ENCODE measurements around the gene SLC17A7.

Gene SLC17A7

GRCh38 chr19:49435670-49436069 lies 5.7 kb downstream of the SLC17A7 start:
- H3K36me3 Mint-ChIP-seq (ENCODE audit: insufficient read depth): peaks cover 5% of the 10 kb centered on the region
- H3K4me1 Mint-ChIP-seq (ENCODE audit: low read depth in 2 of 2): peaks cover 13 to 23% of the 10 kb centered on the region in 2 donors
- ATAC-seq (replicated peaks) (no peak), DNase-seq (no peak)
- no peaks in the 10 kb centered on the region for H3K9me3 Mint-ChIP-seq
- H3K27me3 Mint-ChIP-seq: peaks cover 91 to 100% of the 10 kb centered on the region in 2 donors
- H3K27ac Mint-ChIP-seq: no peak overlapping the region
- peak overlapping the region in 1 of 2 donors; percentile 15 for H3K4me3 Mint-ChIP-seq

- DNase-seq: no peak
- H3K4me1 Mint-ChIP-seq (ENCODE audit: low read depth in 2 of 2): peaks cover 11 to 20% of the 10 kb centered on the region in 2 donors
- peaks cover 3% of the 10 kb centered on the region for H3K36me3 Mint-ChIP-seq (ENCODE audit: insufficient read depth)
- peaks cover 91 to 100% of the 10 kb centered on the region in 2 donors for H3K27me3 Mint-ChIP-seq
- H3K9me3 Mint-ChIP-seq: no peaks in the 10 kb centered on the region
- H3K27ac Mint-ChIP-seq: no peak overlapping the region
- no peak for ATAC-seq (replicated peaks)
- no peak overlapping the region for H3K4me3 Mint-ChIP-seq
Observed at GRCh38 chr19:49434907-49435583, 6.3 kb downstream of the SLC17A7 start.

- Mint-ChIP-seq H3K9me3 (no peaks in the 10 kb centered on the region), H3K27ac (no peak overlapping the region), H3K36me3 (ENCODE audit: insufficient read depth) (peaks cover 6% of the 10 kb centered on the region), H3K4me1 (ENCODE audit: low read depth in 2 of 2) (peaks cover 15 to 20% of the 10 kb centered on the region in 2 donors), H3K4me3 (peak overlapping the region in 1 of 2 donors; percentile 49), H3K27me3 (peaks cover 91 to 100% of the 10 kb centered on the region in 2 donors)
- DNase-seq: no peak
- no peak for ATAC-seq (replicated peaks)
Observed at GRCh38 chr19:49433240-49433901, 8.0 kb downstream of the SLC17A7 start.

DNA sequence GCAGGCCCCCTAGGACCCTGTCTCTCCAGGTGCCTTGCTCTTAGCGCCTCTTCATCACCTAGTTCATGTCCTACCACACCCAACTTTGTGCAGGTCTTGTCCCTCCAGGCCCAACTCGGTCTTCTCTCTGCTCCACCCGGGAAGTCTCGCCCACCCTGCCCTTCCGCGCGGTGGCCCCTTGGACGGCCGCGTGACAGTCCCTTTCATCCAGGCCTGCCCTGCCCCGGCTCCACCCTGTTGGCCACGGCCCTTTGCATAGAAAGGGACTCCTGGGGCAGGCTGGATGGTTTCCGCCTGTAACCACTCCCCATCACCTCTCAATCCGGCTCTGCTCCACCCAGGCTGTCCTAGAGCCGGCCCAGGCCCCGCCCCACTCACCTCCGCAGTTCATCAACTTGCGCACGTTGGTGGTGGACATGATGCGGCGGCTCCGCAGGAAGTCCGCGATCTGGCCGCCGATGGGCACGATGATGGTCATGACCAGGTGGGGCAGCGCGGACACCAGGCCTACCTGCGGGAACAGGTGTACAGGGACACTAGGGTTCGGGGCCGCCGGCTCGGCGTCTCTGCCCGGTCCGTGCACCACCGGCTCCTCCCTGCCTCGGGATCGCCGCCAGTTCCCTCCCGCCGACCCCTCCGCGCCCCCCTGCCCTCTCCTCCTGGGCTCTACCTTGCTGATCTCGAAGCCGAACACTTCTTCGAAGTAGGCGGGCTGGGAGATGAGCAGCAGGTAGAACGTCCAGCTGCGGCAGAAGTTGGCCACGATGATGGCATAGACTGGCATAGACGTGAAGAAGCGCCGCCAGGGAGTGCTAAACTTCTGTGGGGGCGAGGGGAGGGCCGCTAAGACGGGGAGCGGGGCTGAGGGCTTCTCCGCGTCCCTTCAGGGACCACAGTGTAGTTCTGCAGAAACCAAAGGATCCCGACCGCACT lies 8.9 kb downstream of the SLC17A7 start:
- peaks cover 91 to 100% of the 10 kb centered on the region in 2 donors for H3K27me3 Mint-ChIP-seq
- peaks cover 23 to 26% of the 10 kb centered on the region in 2 donors for H3K4me1 Mint-ChIP-seq (ENCODE audit: low read depth in 2 of 2)
- H3K36me3 Mint-ChIP-seq (ENCODE audit: insufficient read depth): peaks cover 12% of the 10 kb centered on the region
- H3K9me3 Mint-ChIP-seq: no peaks in the 10 kb centered on the region
- ATAC-seq (replicated peaks) (peak; percentile 69), DNase-seq (no peak)
- H3K27ac Mint-ChIP-seq: no peak overlapping the region
- peak overlapping the region in 1 of 2 donors; percentile 38 for H3K4me3 Mint-ChIP-seq

GRCh38 chr19:49431330-49431749 lies 10.0 kb downstream of the SLC17A7 start:
- Mint-ChIP-seq H3K27ac (no peak overlapping the region), H3K4me1 (ENCODE audit: low read depth in 2 of 2) (peaks cover 30% of the 10 kb centered on the region in 2 donors), H3K36me3 (ENCODE audit: insufficient read depth) (peaks cover 14% of the 10 kb centered on the region), H3K27me3 (peaks cover 91 to 100% of the 10 kb centered on the region in 2 donors), H3K9me3 (no peaks in the 10 kb centered on the region), H3K4me3 (no peak overlapping the region)
- DNase-seq (no peak), ATAC-seq (replicated peaks) (no peak)

DNA sequence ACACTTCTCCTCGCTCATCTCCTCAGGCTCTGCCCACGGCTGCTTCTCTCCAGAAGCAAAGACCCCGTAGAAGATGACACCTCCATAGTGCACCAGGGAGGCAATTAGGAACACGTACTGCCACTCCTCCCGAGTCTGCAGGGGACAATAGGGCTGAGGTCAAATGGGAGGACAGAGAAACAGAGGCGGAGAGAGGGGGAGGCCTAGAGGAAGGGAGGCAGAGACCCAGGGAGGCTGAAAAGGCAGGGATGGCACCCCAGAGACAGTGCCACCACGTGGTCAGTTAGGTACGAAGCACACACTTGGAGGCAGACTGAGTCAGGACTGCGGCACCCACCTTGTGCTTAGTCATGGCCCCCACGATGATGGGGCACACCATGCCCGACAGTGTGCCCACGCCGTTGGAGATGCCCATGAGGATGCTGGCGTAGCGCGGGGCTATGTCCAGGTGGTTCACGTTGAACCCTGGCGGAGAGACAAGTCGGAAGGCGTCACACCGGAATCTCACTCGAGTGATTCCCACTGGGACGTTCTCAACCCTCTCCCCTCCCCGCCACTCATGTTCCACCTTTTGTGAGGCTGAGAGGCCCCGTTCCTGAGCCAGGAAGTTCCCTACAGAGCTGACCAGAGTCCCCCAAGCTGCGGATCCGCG lies 10.5 kb downstream of the SLC17A7 start:
- DNase-seq: no peak
- H3K4me3 Mint-ChIP-seq: no peak overlapping the region
- H3K27ac Mint-ChIP-seq: no peak overlapping the region
- peaks cover 16% of the 10 kb centered on the region for H3K36me3 Mint-ChIP-seq (ENCODE audit: insufficient read depth)
- no peak for ATAC-seq (replicated peaks)
- peaks cover 30 to 32% of the 10 kb centered on the region in 2 donors for H3K4me1 Mint-ChIP-seq (ENCODE audit: low read depth in 2 of 2)
- H3K9me3 Mint-ChIP-seq: no peaks in the 10 kb centered on the region
- peaks cover 91 to 100% of the 10 kb centered on the region in 2 donors for H3K27me3 Mint-ChIP-seq

DNA sequence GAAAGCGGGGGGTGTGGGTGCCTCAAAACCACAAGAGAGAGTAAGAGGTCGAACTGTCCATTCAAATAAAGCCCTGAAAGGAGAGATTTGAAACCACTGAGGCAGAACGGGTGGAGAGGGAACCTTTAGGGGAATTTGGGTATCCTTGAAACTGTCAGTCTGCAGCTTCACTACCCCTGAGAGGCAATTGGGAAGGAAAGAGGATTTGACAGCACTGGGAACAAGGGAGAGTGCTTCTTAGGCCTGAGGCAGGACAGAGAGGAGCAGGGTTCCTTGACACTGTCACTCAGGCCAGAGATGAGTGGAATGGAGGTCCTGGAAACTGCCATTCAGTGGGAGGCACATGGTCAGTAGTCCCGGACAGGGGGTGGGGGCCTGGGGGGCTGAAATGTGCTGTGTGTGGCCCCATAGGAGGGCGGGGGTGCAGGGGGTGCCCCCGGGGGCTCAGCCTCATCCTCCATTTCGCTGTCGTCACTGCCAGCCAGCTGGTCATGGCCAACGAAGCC lies 11.1 kb downstream of the SLC17A7 start:
- Mint-ChIP-seq H3K4me1 (ENCODE audit: low read depth in 2 of 2) (peaks cover 33% of the 10 kb centered on the region in 2 donors), H3K27ac (no peak overlapping the region), H3K4me3 (no peak overlapping the region), H3K27me3 (peaks cover 91 to 100% of the 10 kb centered on the region in 2 donors), H3K9me3 (no peaks in the 10 kb centered on the region), H3K36me3 (ENCODE audit: insufficient read depth) (peaks cover 16% of the 10 kb centered on the region)
- DNase-seq (no peak), ATAC-seq (replicated peaks) (no peak)

GRCh38 chr19:49428547-49429451 lies 12.5 kb downstream of the SLC17A7 start:
- peaks cover 16% of the 10 kb centered on the region for H3K36me3 Mint-ChIP-seq (ENCODE audit: insufficient read depth)
- DNase-seq (no peak), ATAC-seq (replicated peaks) (no peak)
- peaks cover 36 to 38% of the 10 kb centered on the region in 2 donors for H3K4me1 Mint-ChIP-seq (ENCODE audit: low read depth in 2 of 2)
- no peaks in the 10 kb centered on the region for H3K9me3 Mint-ChIP-seq
- peaks cover 88 to 100% of the 10 kb centered on the region in 2 donors for H3K27me3 Mint-ChIP-seq
- H3K4me3 Mint-ChIP-seq: peak overlapping the region; percentile 58 to 62
- no peak overlapping the region for H3K27ac Mint-ChIP-seq

- peak in 1 of 3 experiments; percentile 31 for DNase-seq
- Mint-ChIP-seq H3K27ac (no peak overlapping the region), H3K27me3 (peaks cover 88 to 100% of the 10 kb centered on the region in 2 donors), H3K4me1 (ENCODE audit: low read depth in 2 of 2) (peaks cover 40 to 42% of the 10 kb centered on the region in 2 donors), H3K4me3 (peak overlapping the region; percentile 58 to 62), H3K9me3 (no peaks in the 10 kb centered on the region), H3K36me3 (ENCODE audit: insufficient read depth) (peaks cover 16% of the 10 kb centered on the region)
- ATAC-seq (replicated peaks): peak; percentile 45
Observed at GRCh38 chr19:49427855-49428546, 13.3 kb downstream of the SLC17A7 start.

DNA sequence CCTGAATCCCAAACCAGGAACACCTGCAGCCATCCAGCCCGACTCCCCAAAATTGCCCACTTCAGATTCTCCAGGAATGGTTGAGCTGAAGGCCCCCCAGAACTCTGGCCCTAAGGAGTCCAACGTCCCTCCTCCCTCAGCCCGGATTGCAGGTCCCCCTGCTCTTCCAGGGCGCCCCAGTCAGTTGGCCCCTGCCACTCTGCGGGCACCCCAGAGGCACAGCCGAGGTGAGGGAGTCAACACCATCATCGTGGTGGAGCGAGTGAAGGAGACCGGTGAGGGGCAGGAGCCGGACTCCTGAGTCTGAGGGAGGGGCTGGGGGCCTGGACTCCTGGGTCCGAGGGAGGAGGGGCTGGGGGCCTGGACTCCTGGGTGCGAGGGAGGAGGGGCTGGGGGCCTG lies 14.0 kb downstream of the SLC17A7 start:
- peaks cover 42 to 47% of the 10 kb centered on the region in 2 donors for H3K4me1 Mint-ChIP-seq (ENCODE audit: low read depth in 2 of 2)
- H3K27ac Mint-ChIP-seq: no peak overlapping the region
- ATAC-seq (replicated peaks) (no peak), DNase-seq (no peak)
- H3K4me3 Mint-ChIP-seq: peak overlapping the region; percentile 17 to 34
- peaks cover 88 to 100% of the 10 kb centered on the region in 2 donors for H3K27me3 Mint-ChIP-seq
- H3K36me3 Mint-ChIP-seq (ENCODE audit: insufficient read depth): peaks cover 16% of the 10 kb centered on the region
- no peaks in the 10 kb centered on the region for H3K9me3 Mint-ChIP-seq

GRCh38 chr19:49425922-49426592 lies 15.3 kb downstream of the SLC17A7 start:
- no peak for DNase-seq

More at GRCh38 chr19:49425922-49426592, 15.3 kb downstream of the SLC17A7 start:
- no peaks in the 10 kb centered on the region for H3K9me3 Mint-ChIP-seq
- H3K36me3 Mint-ChIP-seq (ENCODE audit: insufficient read depth): peaks cover 16% of the 10 kb centered on the region
- peaks cover 44 to 58% of the 10 kb centered on the region in 2 donors for H3K4me1 Mint-ChIP-seq (ENCODE audit: low read depth in 2 of 2)
- H3K4me3 Mint-ChIP-seq: no peak overlapping the region
- ATAC-seq (replicated peaks): no peak
- H3K27me3 Mint-ChIP-seq: peaks cover 93 to 100% of the 10 kb centered on the region in 2 donors
- H3K27ac Mint-ChIP-seq: no peak overlapping the region
